Mammary epithelial cell (primary cell): ENCODE measurements around the gene DGCR2.

Experiments
- CTCF ChIP-seq, 2 donors: IDR thresholded peaks in 1 of 2; conservative IDR thresholded peaks in 1 of 2; 2 replicates each; pipeline ENCODE4 v1.5.1; 2011 to 2012; ENCODE audit warnings: inconsistent platforms in 2 of 2, low read length in 2 of 2, mild to moderate bottlenecking in 2 of 2, control low read depth in 1 of 2, low read depth in 1 of 2; ENCODE audit not compliant: insufficient read depth in 1 of 2; ENCODE audit errors: extremely low read depth in 1 of 2
- EZH2 ChIP-seq: IDR thresholded peaks from 2 replicates; pipeline ENCODE4 v1.6.1; 2012; ENCODE audit warnings: low read length, inconsistent platforms, borderline replicate concordance

- no peak for TF ChIP-seq CTCF (conservative IDR thresholded peaks at IDR 0.05 in 1 of 2, IDR thresholded peaks at IDR 0.05 in 1 of 2; ENCODE audit: extremely low read depth in 1 of 2, insufficient read depth in 1 of 2, low read depth in 1 of 2, low read length in 2 of 2)
- TF ChIP-seq EZH2: no peak
Measured at GRCh38 chr22:19114984-19115552, 7.1 kb downstream of the DGCR2 start.
